Amniotic epithelial cell (primary cell): ENCODE results near the gene PANK1.
"Not testable (repeated sequence)": the region's sequence is repeated elsewhere in the genome, so short reads cannot be mapped to it uniquely, and the experiment has no call there.

Experiments
- DNase-seq: peaks from one replicate; pipeline ENCODE4 v3.0.0-alpha.2; 2010; ENCODE audit warnings: low read depth

Gene PANK1

GRCh38 chr10:89651916-89652573 lies 7.0 kb upstream of the PANK1 start:
- peak; percentile 58 for DNase-seq

GRCh38 chr10:89651205-89651915 lies 6.3 kb upstream of the PANK1 start:
- DNase-seq, result no peak

GRCh38 chr10:89649051-89649450 lies 4.0 kb upstream of the PANK1 start:
- DNase-seq, result no peak

- no peak for DNase-seq
Observed at GRCh38 chr10:89648074-89648473, 3.0 kb upstream of the PANK1 start.

- DNase-seq, result peak; percentile 26
Observed at GRCh38 chr10:89646889-89647657, 2.0 kb upstream of the PANK1 start.

- no peak for DNase-seq
Observed at GRCh38 chr10:89645742-89646172, 715 bp upstream of the PANK1 start.

- DNase-seq, result no peak
Observed at GRCh38 chr10:89644691-89644966, 413 bp downstream of the PANK1 start.

- DNase-seq, result peak; percentile 98
Observed at GRCh38 chr10:89643812-89644690, 991 bp downstream of the PANK1 start.

- DNase-seq, result no peak
Observed at GRCh38 chr10:89643431-89643811, 1.6 kb downstream of the PANK1 start.

GRCh38 chr10:89642193-89642592 lies 2.8 kb downstream of the PANK1 start:
- no peak for DNase-seq

GRCh38 chr10:89640241-89640640 lies 4.8 kb downstream of the PANK1 start:
- DNase-seq, result peak; percentile 56

GRCh38 chr10:89639326-89639725 lies 5.7 kb downstream of the PANK1 start:
- DNase-seq, result no peak

- DNase-seq, result no peak
Observed at GRCh38 chr10:89637113-89637512, 7.9 kb downstream of the PANK1 start.

GRCh38 chr10:89634637-89635036 lies 10.4 kb downstream of the PANK1 start:
- DNase-seq, result no peak

- DNase-seq, result peak; percentile 90
Observed at GRCh38 chr10:89633484-89633883, 11.6 kb downstream of the PANK1 start.

GRCh38 chr10:89632824-89633223 lies 12.2 kb downstream of the PANK1 start:
- DNase-seq, result no peak

- DNase-seq, result no peak
Observed at GRCh38 chr10:89627830-89628229, 17.2 kb downstream of the PANK1 start.

GRCh38 chr10:89625041-89625765 lies 19.8 kb downstream of the PANK1 start:
- DNase-seq, result peak; percentile 78

GRCh38 chr10:89624020-89624419 lies 21.0 kb downstream of the PANK1 start:
- DNase-seq, result no peak

GRCh38 chr10:89622151-89622550 lies 22.9 kb downstream of the PANK1 start:
- no peak for DNase-seq

GRCh38 chr10:89621438-89621837 lies 23.6 kb downstream of the PANK1 start:
- no peak for DNase-seq

GRCh38 chr10:89620296-89620695 lies 24.7 kb downstream of the PANK1 start:
- not testable (repeated sequence) for DNase-seq
